Smooth muscle cell (in vitro differentiated cells): ENCODE measurements around the gene ZBED1. TPM values are rescaled to one million over a fixed set of nuclear protein-coding genes. Genes with fewer than 3 reads are reported as not detected.
A peak's percentile ranks its signal among the peaks of the same experiment; 100 is the strongest.

ENCODE experiments used
- DNase-seq: peaks from one replicate; lab custom pipeline; 2025; ENCODE audit not compliant: unreplicated experiment; lab: John Stamatoyannopoulos, UW
- H2AFZ ChIP-seq: fragments of 200-600 bp; sonication (generic); 2 replicates; pipeline ENCODE4 v1.6.0; 2016; ENCODE audit warnings: antibody characterized with exemption, low read depth, mild to moderate bottlenecking
- H3F3A ChIP-seq: fragments of 200-600 bp; sonication (generic); 2 replicates; pipeline ENCODE4 v1.6.0; 2017; ENCODE audit warnings: antibody characterized with exemption, low read depth
- H3K27ac ChIP-seq: fragments of 200-600 bp; sonication (generic); 2 replicates; pipeline ENCODE4 v1.5.1; 2016; ENCODE audit warnings: low read depth, mild to moderate bottlenecking
- H3K27me3 ChIP-seq: fragments of 200-600 bp; sonication (generic); 2 replicates; pipeline ENCODE4 v1.6.1; 2016; ENCODE audit warnings: low read depth, mild to moderate bottlenecking
- H3K36me3 ChIP-seq: fragments of 200-600 bp; sonication (generic); 2 replicates; pipeline ENCODE4 v1.5.1; 2016; ENCODE audit warnings: low read depth
- H3K4me1 ChIP-seq: fragments of 200-600 bp; sonication (generic); 2 replicates; pipeline ENCODE4 v1.5.1; 2016; ENCODE audit warnings: low read depth
- H3K4me2 ChIP-seq: fragments of 200-600 bp; sonication (generic); 2 replicates; pipeline ENCODE4 v1.6.0; 2016; ENCODE audit warnings: mild to moderate bottlenecking
- H3K4me3 ChIP-seq: fragments of 200-600 bp; sonication (generic); 2 replicates; pipeline ENCODE4 v1.5.1; 2016; ENCODE audit warnings: mild to moderate bottlenecking
- H3K79me2 ChIP-seq: fragments of 200-600 bp; sonication (generic); 2 replicates; pipeline ENCODE4 v1.6.0; 2016; ENCODE audit warnings: low read depth, mild to moderate bottlenecking
- H3K9ac ChIP-seq: fragments of 200-600 bp; sonication (generic); 2 replicates; pipeline ENCODE4 v1.6.0; 2016; ENCODE audit warnings: low read depth
- H3K9me3 ChIP-seq: fragments of 200-600 bp; sonication (generic); replicated peaks from 2 replicates; pipeline ENCODE4 v1.5.1; 2016; ENCODE audit warnings: low read depth
- H4K20me1 ChIP-seq: fragments of 200-600 bp; sonication (generic); 2 replicates; pipeline ENCODE4 v1.6.0; 2016; ENCODE audit warnings: low read depth
- WGBS: methylation state at CpG from one replicate; pipeline ENCODE4 v1.1.7; 2016; ENCODE audit warnings: low lambda C conversion rate; 5-methylcytosine and 5-hydroxymethylcytosine counted together
- polyA plus RNA-seq: library from polyadenylated mRNA; unstranded; fragments of >200 nt; fragmentation: Nextera tagmentation; extraction: Ambion mirVana; gene quantifications from 2 replicates; pipeline ENCODE4 v1.2.1, GENCODE V29; 2016
- total RNA-seq: library from RNA; depleted of rRNA; stranded (reverse); fragments of >200 nt; gene quantifications from 2 replicates; pipeline ENCODE4 v1.2.3, GENCODE V29; 2014
- TF ChIP-seq, protein P1 (sequence below): fragments of 200-600 bp; sonication (generic); IDR thresholded peaks from 2 replicates; pipeline ENCODE4 v1.5.1; 2017; ENCODE audit warnings: borderline replicate concordance, mild to moderate bottlenecking, antibody characterized with exemption; ENCODE audit not compliant: insufficient read depth, poor library complexity, severe bottlenecking

The ZBED1 gene
- total and polyA plus RNA-seq, 2 experiments from 2014 or later: 19.0 to 23.6 TPM

DNA sequence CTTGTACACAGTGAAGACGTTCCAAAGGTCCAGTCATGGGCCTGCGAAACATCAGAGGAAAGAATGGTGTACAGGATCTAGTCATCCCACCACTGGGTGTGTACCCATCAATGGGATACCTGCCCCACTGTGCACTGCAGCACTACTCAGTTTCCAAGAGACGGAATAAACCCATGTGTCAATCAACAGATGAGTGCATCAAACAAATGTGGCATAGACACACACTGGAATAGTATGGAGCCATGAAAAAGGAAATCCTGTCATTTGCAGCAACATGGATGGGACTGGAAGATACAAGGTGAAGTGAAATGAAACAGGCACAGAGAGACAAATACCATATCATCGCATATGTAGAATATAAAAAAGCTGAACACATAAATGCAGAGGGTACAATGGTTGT is 48.0 kb downstream of the ZBED1 start:
- H4K20me1 ChIP-seq: peaks cover 58% of the 10 kb centered on the region
- H3K27me3 ChIP-seq: no peaks in the 10 kb centered on the region
- H3K9ac ChIP-seq: no peak overlapping the region
- no peaks in the 10 kb centered on the region for H3F3A ChIP-seq
- no peaks in the 10 kb centered on the region for H3K9me3 ChIP-seq
- H3K27ac ChIP-seq: no peak overlapping the region
- H2AFZ ChIP-seq: no peak overlapping the region
- no peaks in the 10 kb centered on the region for H3K4me1 ChIP-seq
- H3K79me2 ChIP-seq: peaks cover 29% of the 10 kb centered on the region
- 97% methylated on average over 4 of the region's 4 CpGs for WGBS
- TF ChIP-seq, protein P1, sequence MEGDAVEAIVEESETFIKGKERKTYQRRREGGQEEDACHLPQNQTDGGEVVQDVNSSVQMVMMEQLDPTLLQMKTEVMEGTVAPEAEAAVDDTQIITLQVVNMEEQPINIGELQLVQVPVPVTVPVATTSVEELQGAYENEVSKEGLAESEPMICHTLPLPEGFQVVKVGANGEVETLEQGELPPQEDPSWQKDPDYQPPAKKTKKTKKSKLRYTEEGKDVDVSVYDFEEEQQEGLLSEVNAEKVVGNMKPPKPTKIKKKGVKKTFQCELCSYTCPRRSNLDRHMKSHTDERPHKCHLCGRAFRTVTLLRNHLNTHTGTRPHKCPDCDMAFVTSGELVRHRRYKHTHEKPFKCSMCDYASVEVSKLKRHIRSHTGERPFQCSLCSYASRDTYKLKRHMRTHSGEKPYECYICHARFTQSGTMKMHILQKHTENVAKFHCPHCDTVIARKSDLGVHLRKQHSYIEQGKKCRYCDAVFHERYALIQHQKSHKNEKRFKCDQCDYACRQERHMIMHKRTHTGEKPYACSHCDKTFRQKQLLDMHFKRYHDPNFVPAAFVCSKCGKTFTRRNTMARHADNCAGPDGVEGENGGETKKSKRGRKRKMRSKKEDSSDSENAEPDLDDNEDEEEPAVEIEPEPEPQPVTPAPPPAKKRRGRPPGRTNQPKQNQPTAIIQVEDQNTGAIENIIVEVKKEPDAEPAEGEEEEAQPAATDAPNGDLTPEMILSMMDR: no peak
- no peak overlapping the region for H3K4me2 ChIP-seq
- no peak for DNase-seq
- no peaks in the 10 kb centered on the region for H3K36me3 ChIP-seq
- no peak overlapping the region for H3K4me3 ChIP-seq

DNA sequence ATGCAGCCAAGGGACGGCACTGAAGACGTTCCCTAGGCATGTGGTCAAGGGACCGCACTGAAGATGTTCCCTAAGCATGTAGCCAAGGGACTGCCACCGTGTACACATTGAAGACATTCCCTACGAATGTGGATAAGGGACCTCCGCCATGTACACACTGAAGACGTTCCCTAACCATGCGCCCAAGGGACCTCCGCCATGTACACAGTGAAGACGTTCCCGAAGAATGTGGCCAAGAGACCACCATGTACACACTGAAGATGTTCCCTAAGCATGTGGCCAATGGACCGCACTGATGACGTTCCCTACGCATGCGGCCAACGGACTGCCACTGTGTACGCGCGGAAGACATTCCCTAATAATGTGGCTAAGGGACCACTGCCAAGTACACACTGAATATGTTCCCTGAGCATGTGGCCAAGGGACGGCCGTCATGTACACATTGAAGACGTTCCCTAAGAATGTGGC is 48.4 kb downstream of the ZBED1 start:
- H3K27me3 ChIP-seq: no peaks in the 10 kb centered on the region
- H4K20me1 ChIP-seq: peaks cover 55% of the 10 kb centered on the region
- no peaks in the 10 kb centered on the region for H3K4me1 ChIP-seq
- no peak for DNase-seq
- H3K36me3 ChIP-seq: no peaks in the 10 kb centered on the region
- no peaks in the 10 kb centered on the region for H3F3A ChIP-seq
- H3K79me2 ChIP-seq: peaks cover 26% of the 10 kb centered on the region
- H3K9me3 ChIP-seq: no peaks in the 10 kb centered on the region
- no peak overlapping the region for H3K27ac ChIP-seq
- TF ChIP-seq, protein P1: no peak
- no peak overlapping the region for H2AFZ ChIP-seq
- WGBS: 93% methylated on average over 22 of the region's 22 CpGs
- H3K9ac ChIP-seq: no peak overlapping the region
- H3K4me2 ChIP-seq: no peak overlapping the region
- no peak overlapping the region for H3K4me3 ChIP-seq

DNA sequence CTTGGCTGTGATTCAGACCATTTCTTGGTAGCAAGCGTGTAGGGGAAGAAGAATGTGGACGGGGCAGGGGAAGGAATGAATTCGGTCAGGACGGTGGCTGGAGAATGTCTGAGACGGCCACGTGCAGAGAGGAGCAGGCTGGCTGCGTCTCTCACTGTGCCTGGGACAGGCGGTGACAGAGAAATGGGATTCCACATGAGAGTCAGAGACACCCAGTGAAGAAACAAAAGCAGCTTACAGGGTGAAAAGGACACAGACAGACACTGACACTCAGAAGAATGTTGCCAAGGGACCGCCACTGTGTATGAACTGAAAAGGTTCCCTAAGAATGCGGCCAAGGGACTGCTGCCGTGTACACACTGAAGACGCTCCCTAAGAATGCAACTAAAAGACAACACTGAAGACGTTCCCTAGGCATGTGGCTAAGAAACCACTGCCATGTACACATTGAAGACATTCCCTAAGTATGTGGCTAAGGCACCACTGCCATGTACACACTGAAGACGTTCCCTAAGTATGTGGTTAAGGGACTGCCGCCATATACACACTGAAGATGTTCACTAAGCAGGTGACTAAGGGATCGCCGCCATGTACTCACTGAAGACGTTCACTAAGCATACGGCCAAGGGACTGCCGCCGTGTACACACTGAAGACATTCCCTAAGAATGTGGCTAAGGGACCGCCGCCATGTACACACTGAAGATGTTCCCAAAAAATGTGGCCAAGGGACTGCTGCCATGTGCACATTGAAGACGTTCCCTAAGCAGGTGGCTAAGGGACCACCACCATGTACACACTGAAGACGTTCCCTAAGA is 49.1 kb downstream of the ZBED1 start:
- TF ChIP-seq, protein P1: no peak
- Histone ChIP-seq H3K9me3 (no peaks in the 10 kb centered on the region), H3K4me2 (no peak overlapping the region), H3K79me2 (peaks cover 27% of the 10 kb centered on the region), H3K27me3 (no peaks in the 10 kb centered on the region), H3K36me3 (no peaks in the 10 kb centered on the region), H3K9ac (no peak overlapping the region), H3K4me1 (no peaks in the 10 kb centered on the region), H3F3A (no peaks in the 10 kb centered on the region), H3K4me3 (no peak overlapping the region), H2AFZ (no peak overlapping the region), H4K20me1 (peaks cover 55% of the 10 kb centered on the region), H3K27ac (peak overlapping the region; percentile 31)
- DNase-seq: no peak
- WGBS: 56% methylated on average over 25 of the region's 25 CpGs
